OCI-LY1 (cell line): ENCODE results near the gene TGFBR2.
A peak's percentile ranks its signal among the peaks of the same experiment; 100 is the strongest.

Source experiments
- H2AFZ ChIP-seq: fragments of 200-600 bp; sonication (generic), shearing (Covaris generic); 2 replicates; pipeline ENCODE4 v1.6.0; 2014; ENCODE audit warnings: antibody characterized with exemption, mild to moderate bottlenecking, low read length
- H3F3A ChIP-seq: fragments of 200-600 bp; sonication (generic), shearing (Covaris generic); 2 replicates; pipeline ENCODE4 v1.6.0; 2014; ENCODE audit warnings: mild to moderate bottlenecking, antibody characterized with exemption, low read length, moderate library complexity; ENCODE audit not compliant: insufficient read depth
- H3K27ac ChIP-seq: fragments of 200-600 bp; sonication (generic); 2 replicates; pipeline ENCODE4 v1.5.1; 2014; ENCODE audit warnings: low read length, mixed run types, mild to moderate bottlenecking, low read depth; ENCODE audit not compliant: poor library complexity, severe bottlenecking
- H3K27me3 ChIP-seq: fragments of 200-600 bp; sonication (generic); 2 replicates; pipeline ENCODE4 v1.6.0; 2014; ENCODE audit warnings: antibody characterized with exemption, mild to moderate bottlenecking, low read length, moderate library complexity; ENCODE audit not compliant: insufficient read depth
- H3K36me3 ChIP-seq: fragments of 200-600 bp; sonication (generic); 2 replicates; pipeline ENCODE4 v1.6.1; 2014; ENCODE audit warnings: mild to moderate bottlenecking, antibody characterized with exemption, low read length, moderate library complexity, mixed read lengths; ENCODE audit not compliant: insufficient read depth
- H3K4me1 ChIP-seq: fragments of 200-600 bp; sonication (generic); 2 replicates; pipeline ENCODE4 v1.5.1; 2014; ENCODE audit warnings: mild to moderate bottlenecking, low read length, moderate library complexity; ENCODE audit not compliant: insufficient read depth, severe bottlenecking
- H3K4me2 ChIP-seq: fragments of 200-600 bp; sonication (generic), shearing (Covaris generic); 2 replicates; pipeline ENCODE4 v1.6.1; 2014; ENCODE audit warnings: low read length
- H3K4me3 ChIP-seq: fragments of 200-600 bp; sonication (generic); 2 replicates; pipeline ENCODE4 v1.5.1; 2014; ENCODE audit warnings: low read length, low read depth, mild to moderate bottlenecking, mixed read lengths; ENCODE audit not compliant: poor library complexity, severe bottlenecking
- H3K79me2 ChIP-seq: fragments of 200-600 bp; shearing (Covaris generic); 2 replicates; pipeline ENCODE4 v1.6.1; 2016; ENCODE audit warnings: mixed run types, low read length, mixed read lengths; ENCODE audit not compliant: insufficient read depth
- H3K9ac ChIP-seq: fragments of 200-600 bp; sonication (generic), shearing (Covaris generic); 2 replicates; pipeline ENCODE4 v1.6.1; 2014; ENCODE audit warnings: mild to moderate bottlenecking, low read length, mixed read lengths
- H3K9me2 ChIP-seq: fragments of 200-600 bp; sonication (generic), shearing (Covaris generic); 2 replicates; pipeline ENCODE4 v1.6.1; 2014; ENCODE audit warnings: low read depth, mild to moderate bottlenecking, low read length, mixed read lengths
- H3K9me3 ChIP-seq: fragments of 200-600 bp; shearing (Covaris generic); 2 replicates; pipeline ENCODE4 v1.6.1; 2014; ENCODE audit warnings: low read length, mixed read lengths
- H4K20me1 ChIP-seq: fragments of 200-600 bp; sonication (generic), shearing (Covaris generic); 2 replicates; pipeline ENCODE4 v1.6.0; 2016; ENCODE audit warnings: mild to moderate bottlenecking, low read length; ENCODE audit not compliant: insufficient read depth
- EZH2 ChIP-seq: fragments of 200-600 bp; sonication (generic), shearing (Covaris generic); IDR thresholded peaks from 2 replicates; pipeline ENCODE4 v1.8.0; 2017; ENCODE audit warnings: borderline replicate concordance, mixed run types, mild to moderate bottlenecking, antibody characterized with exemption, low read length, moderate library complexity, mixed read lengths
- TF ChIP-seq, protein P1 (sequence below): fragments of 200-600 bp; sonication (generic), shearing (Covaris generic); IDR thresholded peaks from 2 replicates; pipeline ENCODE4 v1.5.1; 2017; ENCODE audit warnings: mild to moderate bottlenecking, antibody characterized with exemption, low read length, moderate library complexity, mixed read lengths

TGFBR2 gene

DNA sequence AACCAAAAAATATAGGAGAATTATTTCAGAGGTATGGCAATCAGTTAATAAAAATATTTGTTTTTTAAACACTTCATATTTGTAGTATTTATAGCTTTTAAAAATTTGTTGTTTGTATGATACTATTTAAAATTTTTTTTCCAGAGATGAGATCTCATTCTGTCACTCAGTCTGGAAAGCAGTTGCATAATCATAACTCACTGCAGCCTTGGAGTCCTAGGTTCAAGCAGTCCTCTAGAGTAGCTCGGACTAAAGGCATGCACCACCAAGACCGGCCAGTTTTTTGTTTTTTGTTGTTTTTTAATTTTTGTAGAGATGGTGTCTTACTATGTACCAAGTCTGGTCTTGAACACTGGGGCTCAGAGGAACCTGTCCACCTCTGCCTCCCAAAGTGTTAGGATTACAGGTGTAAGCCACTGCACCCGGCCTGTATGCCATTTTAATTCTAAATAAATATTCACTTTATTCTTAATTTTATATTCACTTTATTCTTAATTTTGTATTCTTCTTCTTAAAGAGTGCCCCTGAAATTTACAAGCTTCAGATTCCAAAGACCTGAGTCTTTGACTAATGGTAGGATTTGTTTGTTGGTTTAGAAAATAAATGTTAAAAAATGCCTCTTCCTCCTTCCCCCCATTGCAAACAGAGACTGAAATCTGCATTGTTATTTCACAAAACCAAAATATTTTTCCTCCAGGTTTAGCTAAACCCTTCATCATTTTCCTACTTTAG lies 9.4 kb downstream of the TGFBR2 start:
- Histone ChIP-seq H3K79me2 (peaks cover 99% of the 10 kb centered on the region), H3K4me1 (peaks cover 97% of the 10 kb centered on the region), H3K36me3 (peaks cover 11% of the 10 kb centered on the region; the same call in 1 of the 2 replicates), H4K20me1 (no peaks in the 10 kb centered on the region), H3K27me3 (no peaks in the 10 kb centered on the region), H2AFZ (no peak overlapping the region), H3K4me3 (no peak overlapping the region), H3K4me2 (peak overlapping the region; percentile 35), H3F3A (no peaks in the 10 kb centered on the region), H3K9me3 (no peaks in the 10 kb centered on the region), H3K9me2 (no peaks in the 10 kb centered on the region), H3K27ac (peak overlapping the region; percentile 75), H3K9ac (no peak overlapping the region)
- TF ChIP-seq, protein P1, sequence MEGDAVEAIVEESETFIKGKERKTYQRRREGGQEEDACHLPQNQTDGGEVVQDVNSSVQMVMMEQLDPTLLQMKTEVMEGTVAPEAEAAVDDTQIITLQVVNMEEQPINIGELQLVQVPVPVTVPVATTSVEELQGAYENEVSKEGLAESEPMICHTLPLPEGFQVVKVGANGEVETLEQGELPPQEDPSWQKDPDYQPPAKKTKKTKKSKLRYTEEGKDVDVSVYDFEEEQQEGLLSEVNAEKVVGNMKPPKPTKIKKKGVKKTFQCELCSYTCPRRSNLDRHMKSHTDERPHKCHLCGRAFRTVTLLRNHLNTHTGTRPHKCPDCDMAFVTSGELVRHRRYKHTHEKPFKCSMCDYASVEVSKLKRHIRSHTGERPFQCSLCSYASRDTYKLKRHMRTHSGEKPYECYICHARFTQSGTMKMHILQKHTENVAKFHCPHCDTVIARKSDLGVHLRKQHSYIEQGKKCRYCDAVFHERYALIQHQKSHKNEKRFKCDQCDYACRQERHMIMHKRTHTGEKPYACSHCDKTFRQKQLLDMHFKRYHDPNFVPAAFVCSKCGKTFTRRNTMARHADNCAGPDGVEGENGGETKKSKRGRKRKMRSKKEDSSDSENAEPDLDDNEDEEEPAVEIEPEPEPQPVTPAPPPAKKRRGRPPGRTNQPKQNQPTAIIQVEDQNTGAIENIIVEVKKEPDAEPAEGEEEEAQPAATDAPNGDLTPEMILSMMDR: no peak

DNA sequence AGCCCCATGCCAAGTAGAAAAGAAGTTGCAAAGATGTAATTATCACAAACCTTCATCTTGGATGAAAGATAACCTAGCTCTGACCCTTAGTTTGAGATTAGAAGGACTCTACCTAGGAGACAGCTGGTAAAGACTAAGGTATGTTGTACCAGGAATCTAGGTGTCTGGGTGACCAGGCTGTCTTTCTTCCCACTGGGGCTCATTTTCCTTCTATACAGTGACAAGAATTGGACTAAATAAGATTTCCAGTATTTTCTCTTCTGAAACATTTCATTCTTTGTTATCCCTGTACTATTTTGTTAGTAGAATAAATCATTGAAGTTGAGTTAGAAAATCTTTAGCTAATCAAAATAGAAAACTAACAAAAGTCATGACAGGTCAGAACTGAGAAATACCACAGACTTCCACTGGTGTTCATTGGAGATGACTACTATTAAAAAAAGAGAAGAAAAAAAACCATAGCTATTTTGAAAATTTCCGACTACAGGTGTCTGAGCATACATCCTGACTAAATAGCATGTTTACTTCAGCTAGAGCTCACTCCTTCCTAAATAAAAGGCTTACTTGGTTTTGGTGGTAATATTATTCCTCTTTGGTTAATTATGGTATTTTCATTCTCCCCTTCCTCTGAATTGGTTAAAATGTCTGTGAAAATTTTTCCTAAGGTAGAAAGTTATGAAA lies 10.1 kb downstream of the TGFBR2 start:
- Histone ChIP-seq H3K36me3 (peaks cover 13% of the 10 kb centered on the region; the same call in 1 of the 2 replicates), H3K4me2 (peak overlapping the region; percentile 35), H3K4me1 (peaks cover 96% of the 10 kb centered on the region), H3K79me2 (peaks cover 96% of the 10 kb centered on the region), H3K9ac (no peak overlapping the region; the same call in 1 of the 2 replicates), H3K27ac (peak overlapping the region; percentile 75), H3K9me3 (no peaks in the 10 kb centered on the region), H3K4me3 (no peak overlapping the region), H4K20me1 (no peaks in the 10 kb centered on the region), H3K9me2 (no peaks in the 10 kb centered on the region), H3K27me3 (no peaks in the 10 kb centered on the region), H3F3A (no peaks in the 10 kb centered on the region), H2AFZ (no peak overlapping the region)
- TF ChIP-seq, protein P1: no peak
- no peak for TF ChIP-seq EZH2

DNA sequence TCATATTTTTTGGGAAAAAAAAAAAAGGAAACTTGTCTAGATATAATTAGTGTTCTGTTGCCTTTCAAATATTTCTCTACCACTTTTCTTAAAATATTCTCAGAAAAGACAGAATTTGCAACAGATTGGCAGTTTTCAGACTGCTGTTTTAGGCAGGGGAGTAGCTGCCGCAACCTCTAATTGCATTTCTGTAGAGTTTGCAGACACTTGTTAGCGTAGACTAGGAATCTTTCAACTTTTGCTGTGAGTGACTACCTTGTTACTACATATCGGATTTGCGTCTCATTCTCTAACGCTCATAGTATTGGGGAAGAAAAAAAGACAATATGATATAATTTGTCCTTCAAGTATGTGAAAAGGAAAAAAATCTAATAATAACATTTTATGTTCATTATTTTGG lies 10.7 kb downstream of the TGFBR2 start:
- Histone ChIP-seq H3K9ac (no peak overlapping the region; the same call in 1 of the 2 replicates), H3K4me2 (peak overlapping the region; percentile 35; the same call in 1 of the 2 replicates), H4K20me1 (no peaks in the 10 kb centered on the region), H3K36me3 (peaks cover 19% of the 10 kb centered on the region; the same call in 1 of the 2 replicates), H3K9me2 (no peaks in the 10 kb centered on the region), H3K4me1 (peaks cover 96% of the 10 kb centered on the region), H3K9me3 (no peaks in the 10 kb centered on the region), H3F3A (no peaks in the 10 kb centered on the region), H3K27ac (peak overlapping the region; percentile 75), H3K79me2 (peaks cover 96% of the 10 kb centered on the region), H2AFZ (no peak overlapping the region), H3K4me3 (no peak overlapping the region), H3K27me3 (no peaks in the 10 kb centered on the region)
- TF ChIP-seq, protein P1: no peak
- TF ChIP-seq EZH2: no peak
